ENCODE measurements around the gene PEX7.
"Not testable (repeated sequence)": the region's sequence is repeated elsewhere in the genome, so short reads cannot be mapped to it uniquely, and the experiment has no call there.

The PEX7 gene

DNA sequence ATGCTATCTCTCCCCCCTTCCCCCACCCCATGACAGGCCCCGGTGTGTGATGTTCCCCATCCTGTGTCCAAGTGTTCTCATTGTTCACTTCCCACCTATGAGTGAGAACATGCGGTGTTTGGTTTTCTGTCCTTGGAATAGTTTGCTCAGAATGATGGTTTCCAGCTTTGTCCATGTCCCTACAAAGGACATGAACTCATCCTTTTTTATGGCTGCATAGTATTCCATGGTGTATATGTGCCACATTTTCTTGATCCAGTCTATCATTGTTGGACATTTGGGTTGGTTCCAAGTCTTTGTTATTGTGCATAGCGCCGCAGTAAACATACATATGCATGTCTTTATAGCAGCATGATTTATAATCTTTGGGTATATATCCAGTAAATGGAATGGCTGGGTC, 24.1 kb downstream of the PEX7 start:
- not testable (repeated sequence) for DNase-seq

GRCh38 chr6:136849979-136850563, 27.7 kb downstream of the PEX7 start:
- not testable (repeated sequence) for DNase-seq

DNA sequence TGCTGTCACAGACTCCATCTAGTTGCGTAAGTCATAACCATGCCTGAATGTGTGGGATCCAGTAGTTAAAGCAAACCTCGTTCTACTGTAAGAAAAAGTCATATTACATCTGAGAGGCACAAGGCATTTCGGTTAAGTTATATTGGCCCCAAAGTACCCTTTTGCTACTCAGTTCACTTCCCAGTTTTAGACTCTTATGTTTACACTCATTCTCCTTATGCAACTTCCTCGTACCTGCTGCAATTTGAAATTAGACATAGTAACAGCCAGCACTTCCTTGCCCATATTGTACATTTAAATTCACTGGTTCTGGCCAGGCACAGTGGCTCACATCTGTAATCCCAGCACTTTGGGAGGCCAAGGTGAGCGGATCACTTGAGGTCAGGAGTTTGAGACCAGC, 37.0 kb downstream of the PEX7 start:
- DNase-seq: no peak

- no peak for DNase-seq
Measured at GRCh38 chr6:136860043-136860442, 37.7 kb downstream of the PEX7 start.

DNA sequence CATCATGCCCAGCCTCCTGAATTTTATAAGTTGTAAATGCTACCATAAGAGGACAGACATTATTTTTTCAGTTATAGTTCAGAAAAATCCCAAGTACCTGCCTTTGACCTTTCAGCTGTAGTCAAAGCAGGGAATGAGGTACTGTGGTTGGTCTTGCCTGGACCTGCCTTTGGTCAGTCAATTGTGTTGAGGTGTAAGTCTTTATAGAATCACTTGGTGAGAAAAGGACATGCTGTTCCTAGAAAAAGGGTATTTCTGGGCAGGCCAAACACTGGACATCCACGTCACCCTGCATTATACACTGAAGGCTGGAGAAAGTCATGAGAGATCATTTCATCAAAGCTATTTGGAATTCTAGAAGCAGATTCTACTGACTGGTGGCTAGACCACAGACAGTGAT, 40.3 kb downstream of the PEX7 start:
- DNase-seq: no peak

GRCh38 chr6:136863752-136864151, 41.4 kb downstream of the PEX7 start:
- no peak for DNase-seq

DNA sequence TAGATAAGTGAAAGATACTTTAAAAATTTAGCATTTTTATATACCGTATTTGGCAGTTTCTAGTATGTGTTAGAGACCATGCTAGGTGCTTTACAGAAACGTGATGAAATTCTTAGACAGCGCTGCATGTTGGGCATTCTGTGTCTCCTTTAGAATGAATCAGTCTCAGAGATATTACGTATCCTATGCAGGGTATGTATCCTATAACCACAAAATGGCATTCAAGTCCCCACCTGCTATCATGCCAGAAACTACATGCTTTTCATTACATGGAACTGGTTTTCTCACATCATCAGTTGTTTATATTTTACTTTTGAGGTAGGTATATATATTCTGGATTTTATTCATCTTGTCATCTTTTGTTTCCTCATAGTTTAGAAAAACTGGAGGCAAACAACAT, 42.3 kb downstream of the PEX7 start:
- DNase-seq: no peak

DNA sequence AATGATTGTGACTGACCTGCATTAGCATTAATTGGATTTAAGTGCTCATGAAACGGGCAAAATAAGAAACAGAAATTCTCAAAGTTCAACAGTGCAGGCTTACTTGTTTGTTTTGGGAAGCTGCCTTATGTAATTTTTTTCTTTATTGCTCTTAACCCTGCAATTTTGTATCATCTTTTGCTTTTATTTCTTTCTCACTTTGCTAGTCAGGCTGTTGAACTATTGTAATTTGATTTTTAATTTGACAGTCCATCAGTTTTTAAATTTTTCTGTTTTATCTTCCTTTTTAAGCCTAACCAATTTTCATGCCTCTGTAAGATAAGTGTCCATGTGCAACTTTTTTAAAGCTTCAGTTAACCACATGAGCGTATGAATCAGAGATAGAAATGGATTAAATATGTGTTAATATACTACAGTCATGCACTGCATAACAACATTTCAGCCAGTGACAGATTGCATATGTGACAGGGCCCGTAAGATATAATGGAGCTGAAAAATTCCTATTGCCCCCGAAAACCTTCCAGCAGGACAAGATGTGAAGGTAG, 44.6 kb downstream of the PEX7 start:
- no peak for DNase-seq

DNA sequence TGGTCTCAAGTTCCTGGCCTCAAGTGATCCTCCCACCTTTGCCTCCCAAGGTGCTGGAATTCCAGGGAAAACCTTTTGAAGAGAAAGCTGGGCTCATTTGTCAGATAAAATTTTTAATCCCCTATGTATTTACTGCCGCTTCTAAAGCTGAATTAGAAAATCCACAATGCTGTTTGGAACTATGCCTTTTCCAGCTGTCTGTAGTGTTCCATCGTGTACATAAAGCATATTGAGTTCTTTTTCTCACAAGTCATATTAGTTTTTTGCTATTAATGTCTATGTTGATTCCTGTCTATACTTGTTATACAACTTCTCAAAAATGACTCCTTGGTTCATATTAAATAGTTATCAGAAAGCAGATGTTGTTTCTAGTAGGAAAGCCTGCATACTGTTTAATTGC, 47.1 kb downstream of the PEX7 start:
- DNase-seq: no peak

GRCh38 chr6:136873748-136874147, 51.4 kb downstream of the PEX7 start:
- no peak for DNase-seq

GRCh38 chr6:136876469-136876868, 54.1 kb downstream of the PEX7 start:
- DNase-seq: not testable (repeated sequence)

- no peak for DNase-seq
Measured at GRCh38 chr6:136880748-136881460, 58.5 kb downstream of the PEX7 start.

- no peak for DNase-seq
Measured at GRCh38 chr6:136886091-136886490, 63.7 kb downstream of the PEX7 start.

- DNase-seq: no peak
Measured at GRCh38 chr6:136887953-136888352, 65.6 kb downstream of the PEX7 start.

DNA sequence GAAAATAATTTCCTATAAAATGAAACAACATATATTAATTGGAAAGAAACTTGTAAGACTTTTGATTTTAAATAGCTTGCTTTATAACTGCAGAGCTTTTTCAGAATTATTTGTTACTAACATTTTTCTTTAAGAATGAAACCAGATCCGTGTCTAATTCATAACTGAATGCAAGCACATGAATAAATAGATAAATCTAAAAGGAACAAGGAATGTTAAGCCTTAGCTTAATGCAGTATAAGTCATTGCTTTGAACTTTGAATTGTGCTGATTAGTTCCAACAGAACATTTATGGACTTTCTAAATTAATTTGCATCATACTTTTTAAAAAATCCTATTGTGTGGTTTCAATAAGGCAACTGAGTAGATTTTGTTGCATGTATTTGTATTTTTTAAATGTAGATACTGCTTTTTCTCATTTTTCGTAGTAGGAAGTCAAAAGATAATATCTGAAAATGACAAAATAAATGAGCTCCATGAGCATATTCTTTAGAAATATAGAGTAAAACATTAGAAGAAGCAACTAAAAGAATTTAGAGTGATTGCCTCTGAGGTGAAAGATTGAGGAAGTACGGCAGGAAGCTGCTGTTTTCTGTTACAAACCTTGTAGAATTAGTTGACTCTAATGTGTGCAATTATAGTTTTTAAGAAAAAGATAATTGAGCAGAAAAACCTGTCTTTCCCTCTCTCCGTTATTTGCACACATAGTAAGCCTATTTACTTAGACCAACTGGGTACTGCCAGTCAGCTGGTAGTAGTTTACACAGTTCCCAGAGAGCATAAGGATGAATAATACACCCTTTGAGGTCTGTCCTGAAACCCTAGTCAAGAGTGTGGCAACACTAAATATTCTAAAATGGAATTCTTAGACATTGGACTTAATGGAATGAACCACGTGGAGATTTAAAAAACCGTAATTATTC, 67.1 kb downstream of the PEX7 start:
- DNase-seq: no peak

GRCh38 chr6:136890194-136890839, 67.9 kb downstream of the PEX7 start:
- DNase-seq: no peak

- DNase-seq: no peak
Measured at GRCh38 chr6:136890986-136891385, 68.6 kb downstream of the PEX7 start.

GRCh38 chr6:136893187-136893586, 70.8 kb downstream of the PEX7 start:
- DNase-seq: no peak

GRCh38 chr6:136895901-136896300, 73.5 kb downstream of the PEX7 start:
- DNase-seq: no peak

GRCh38 chr6:136897071-136897470, 74.7 kb downstream of the PEX7 start:
- DNase-seq: no peak

DNA sequence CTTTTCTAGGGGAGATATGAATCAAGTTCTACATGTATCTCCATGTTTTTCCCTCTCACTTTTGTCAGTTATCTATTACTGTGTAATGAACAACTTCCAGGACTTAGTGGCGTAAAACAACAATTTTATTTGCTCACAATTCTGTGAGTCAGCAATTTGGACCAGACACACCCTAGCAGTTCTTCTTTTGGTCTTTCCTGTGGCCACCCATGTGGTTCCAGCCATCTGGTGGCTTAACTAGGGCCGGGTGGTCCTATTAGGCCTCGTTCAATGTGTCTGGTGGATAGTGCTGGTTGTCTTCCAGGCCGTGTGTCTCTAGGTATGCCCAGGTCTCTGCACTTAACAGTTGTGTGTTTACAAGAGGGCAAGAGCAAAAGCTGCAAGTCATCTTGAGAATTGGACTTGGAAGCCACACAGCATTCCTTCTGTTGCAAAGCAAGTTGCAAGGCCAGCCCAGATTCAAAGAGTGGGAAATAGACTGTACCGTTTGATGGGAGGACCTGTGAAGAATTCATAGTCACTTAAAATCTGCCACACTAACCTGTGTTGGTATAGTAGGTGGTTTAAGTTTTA, 78.9 kb downstream of the PEX7 start:
- no peak for DNase-seq

DNA sequence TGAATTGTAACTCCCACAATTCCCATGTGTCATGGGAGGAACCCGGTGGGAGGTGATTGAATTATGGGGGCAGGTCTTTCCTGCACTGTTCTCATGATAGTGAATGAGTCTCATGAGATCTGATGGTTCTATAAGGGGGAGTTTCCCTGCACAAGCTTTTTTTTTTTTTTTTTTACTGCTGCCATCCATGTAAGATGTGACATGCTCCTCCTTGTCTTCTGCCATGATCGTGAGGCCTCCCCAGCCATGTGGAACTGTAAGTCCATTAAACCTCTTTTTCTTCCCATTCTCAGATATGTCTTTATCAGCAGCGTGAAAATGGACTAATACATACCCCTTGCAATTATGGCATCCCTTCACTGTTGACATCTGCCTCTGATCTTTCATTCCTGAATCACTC, 82.1 kb downstream of the PEX7 start:
- DNase-seq: not testable (repeated sequence)

- no peak for DNase-seq
Measured at GRCh38 chr6:136914947-136915346, 92.6 kb downstream of the PEX7 start.

Data from cortex of kidney (tissue), 1 donor.